ENCODE data around the gene HEXB. TPM values are rescaled to one million over a fixed set of nuclear protein-coding genes. Genes with fewer than 3 reads are reported as not detected.

HEXB gene
- total and polyA plus RNA-seq, 2 of the 13 experiments (the other 11 are each of a cell fraction or from before 2014, with no cell fraction given) = 100 to 104 TPM

DNA sequence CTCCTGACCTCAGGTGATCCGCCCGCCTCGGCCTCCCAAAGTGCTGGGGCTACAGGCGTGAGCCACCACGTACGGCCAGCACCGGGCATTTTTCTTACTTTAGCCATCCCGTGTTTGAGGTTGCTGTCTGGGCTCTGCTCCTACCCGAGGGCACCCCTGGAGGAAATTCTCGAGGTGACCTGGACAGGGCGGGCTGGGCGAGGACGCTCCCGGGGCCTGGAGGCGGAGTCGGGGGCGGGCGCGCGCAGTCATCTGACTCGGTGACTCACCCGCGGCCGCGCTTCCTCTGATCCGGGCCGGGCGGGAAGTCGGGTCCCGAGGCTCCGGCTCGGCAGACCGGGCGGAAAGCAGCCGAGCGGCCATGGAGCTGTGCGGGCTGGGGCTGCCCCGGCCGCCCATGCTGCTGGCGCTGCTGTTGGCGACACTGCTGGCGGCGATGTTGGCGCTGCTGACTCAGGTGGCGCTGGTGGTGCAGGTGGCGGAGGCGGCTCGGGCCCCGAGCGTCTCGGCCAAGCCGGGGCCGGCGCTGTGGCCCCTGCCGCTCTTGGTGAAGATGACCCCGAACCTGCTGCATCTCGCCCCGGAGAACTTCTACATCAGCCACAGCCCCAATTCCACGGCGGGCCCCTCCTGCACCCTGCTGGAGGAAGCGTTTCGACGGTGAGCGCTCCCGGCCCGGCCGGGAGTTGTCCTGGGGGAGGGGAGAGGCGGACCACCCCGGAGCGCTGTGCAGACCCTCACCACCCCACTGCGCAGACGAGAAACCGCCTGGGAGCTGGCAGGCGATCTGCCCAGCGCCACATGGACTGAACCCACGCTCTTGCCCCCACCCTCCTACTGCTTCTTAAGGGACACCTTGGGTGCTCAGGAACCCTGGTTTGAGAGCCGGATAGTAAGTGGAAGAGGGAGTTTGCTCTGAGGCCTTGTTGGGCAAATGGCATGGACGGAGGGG is at the start of gene HEXB (continued):
- TF ChIP-seq NFE2L2 (IDR thresholded peaks at IDR 0.05; ENCODE audit: low read length) (no peak), KAT8 (CRISPR knock-in tag; IDR thresholded peaks at IDR 0.05) (peak; percentile 56), ETV5 (CRISPR knock-in tag; IDR thresholded peaks at IDR 0.05; ENCODE audit: borderline replicate concordance) (peak; percentile 62), PCBP1 (IDR thresholded peaks at IDR 0.05; ENCODE audit: borderline replicate concordance, low read depth, low read length) (no peak), KLF11 (CRISPR knock-in tag; IDR thresholded peaks at IDR 0.05) (no peak), ZNF781 (CRISPR knock-in tag; IDR thresholded peaks at IDR 0.05; ENCODE audit: borderline replicate concordance, not compliant biosample characterization) (no peak), MAX (IDR thresholded peaks at IDR 0.05) (peak; percentile 73), TFDP2 (CRISPR knock-in tag; IDR thresholded peaks at IDR 0.05) (peak; percentile 83), ELF1 (CRISPR knock-in tag; IDR thresholded peaks at IDR 0.05) (no peak; the same call in 1 of the 2 replicates), EED (CRISPR knock-in tag; IDR thresholded peaks at IDR 0.05) (peak; percentile 62; the same call in 1 of the 2 replicates), TBP (CRISPR knock-in tag; IDR thresholded peaks at IDR 0.05) (no peak), ZNF614 (CRISPR knock-in tag; IDR thresholded peaks at IDR 0.05; ENCODE audit: borderline replicate concordance) (no peak), NCOR1 (IDR thresholded peaks at IDR 0.05; ENCODE audit: borderline replicate concordance, low read length) (no peak)
- TF ChIP-seq, protein P1, sequence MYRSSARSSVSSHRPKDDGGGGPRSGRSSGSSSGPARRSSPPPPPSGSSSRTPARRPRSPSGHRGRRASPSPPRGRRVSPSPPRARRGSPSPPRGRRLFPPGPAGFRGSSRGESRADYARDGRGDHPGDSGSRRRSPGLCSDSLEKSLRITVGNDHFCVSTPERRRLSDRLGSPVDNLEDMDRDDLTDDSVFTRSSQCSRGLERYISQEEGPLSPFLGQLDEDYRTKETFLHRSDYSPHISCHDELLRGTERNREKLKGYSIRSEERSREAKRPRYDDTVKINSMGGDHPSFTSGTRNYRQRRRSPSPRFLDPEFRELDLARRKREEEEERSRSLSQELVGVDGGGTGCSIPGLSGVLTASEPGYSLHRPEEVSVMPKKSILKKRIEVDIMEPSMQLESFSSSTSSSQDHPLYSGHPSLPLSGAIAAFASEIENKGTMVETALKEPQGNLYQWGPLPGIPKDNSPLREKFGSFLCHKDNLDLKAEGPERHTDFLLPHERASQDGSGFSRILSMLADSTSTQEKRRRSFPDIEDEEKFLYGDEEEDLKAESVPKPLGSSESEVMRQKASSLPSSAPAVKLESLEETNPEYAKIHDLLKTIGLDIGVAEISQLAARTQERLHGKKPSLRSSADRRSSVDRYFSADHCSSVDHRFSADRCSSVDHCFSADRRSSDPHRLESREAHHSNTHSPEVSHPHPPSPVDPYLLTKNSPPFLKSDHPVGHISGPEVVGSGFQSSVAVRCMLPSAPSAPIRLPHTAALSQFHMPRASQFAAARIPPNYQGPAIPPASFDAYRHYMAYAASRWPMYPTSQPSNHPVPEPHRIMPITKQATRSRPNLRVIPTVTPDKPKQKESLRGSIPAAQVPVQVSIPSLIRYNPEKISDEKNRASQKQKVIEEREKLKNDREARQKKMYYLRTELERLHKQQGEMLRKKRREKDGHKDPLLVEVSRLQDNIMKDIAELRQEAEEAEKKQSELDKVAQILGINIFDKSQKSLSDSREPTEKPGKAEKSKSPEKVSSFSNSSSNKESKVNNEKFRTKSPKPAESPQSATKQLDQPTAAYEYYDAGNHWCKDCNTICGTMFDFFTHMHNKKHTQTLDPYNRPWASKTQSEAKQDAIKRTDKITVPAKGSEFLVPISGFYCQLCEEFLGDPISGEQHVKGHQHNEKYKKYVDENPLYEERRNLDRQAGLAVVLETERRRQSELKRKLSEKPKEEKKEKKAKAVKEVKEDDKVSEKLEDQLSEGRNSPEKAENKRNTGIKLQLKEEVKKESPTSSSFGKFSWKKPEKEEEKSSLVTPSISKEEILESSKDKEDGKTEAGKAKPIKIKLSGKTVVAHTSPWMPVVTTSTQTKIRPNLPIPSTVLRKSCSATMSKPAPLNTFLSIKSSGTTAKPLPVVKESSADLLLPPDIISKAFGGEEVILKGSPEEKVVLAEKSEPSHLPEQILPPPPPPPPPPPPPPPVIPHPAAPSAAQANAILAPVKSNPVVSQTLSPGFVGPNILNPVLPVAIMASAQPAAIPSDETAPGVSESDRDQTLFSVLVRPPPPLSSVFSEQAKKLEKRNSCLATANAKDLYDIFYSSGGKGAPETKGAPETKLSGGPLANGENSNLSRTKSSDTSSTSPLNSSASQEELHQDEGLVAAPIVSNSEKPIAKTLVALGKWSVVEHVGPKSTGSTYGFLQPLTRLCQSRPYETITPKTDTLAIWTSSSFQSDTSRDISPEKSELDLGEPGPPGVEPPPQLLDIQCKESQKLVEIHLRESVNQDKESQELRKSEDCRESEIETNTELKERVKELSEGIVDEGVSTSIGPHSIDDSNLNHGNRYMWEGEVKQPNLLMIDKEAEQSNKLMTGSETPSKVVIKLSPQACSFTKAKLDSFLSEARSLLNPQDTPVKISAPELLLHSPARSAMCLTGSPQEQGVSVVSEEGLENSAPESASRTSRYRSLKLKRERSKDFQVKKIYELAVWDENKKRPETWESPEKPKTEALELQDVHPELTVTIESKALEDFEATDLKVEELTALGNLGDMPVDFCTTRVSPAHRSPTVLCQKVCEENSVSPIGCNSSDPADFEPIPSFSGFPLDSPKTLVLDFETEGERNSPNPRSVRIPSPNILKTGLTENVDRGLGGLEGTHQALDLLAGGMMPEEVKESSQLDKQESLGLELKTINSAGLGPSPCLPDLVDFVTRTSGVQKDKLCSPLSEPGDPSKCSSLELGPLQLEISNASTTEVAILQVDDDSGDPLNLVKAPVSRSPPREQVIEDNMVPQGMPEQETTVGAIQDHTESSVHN (CRISPR knock-in tag; IDR thresholded peaks at IDR 0.05) = no peak
- TF ChIP-seq, protein P2, sequence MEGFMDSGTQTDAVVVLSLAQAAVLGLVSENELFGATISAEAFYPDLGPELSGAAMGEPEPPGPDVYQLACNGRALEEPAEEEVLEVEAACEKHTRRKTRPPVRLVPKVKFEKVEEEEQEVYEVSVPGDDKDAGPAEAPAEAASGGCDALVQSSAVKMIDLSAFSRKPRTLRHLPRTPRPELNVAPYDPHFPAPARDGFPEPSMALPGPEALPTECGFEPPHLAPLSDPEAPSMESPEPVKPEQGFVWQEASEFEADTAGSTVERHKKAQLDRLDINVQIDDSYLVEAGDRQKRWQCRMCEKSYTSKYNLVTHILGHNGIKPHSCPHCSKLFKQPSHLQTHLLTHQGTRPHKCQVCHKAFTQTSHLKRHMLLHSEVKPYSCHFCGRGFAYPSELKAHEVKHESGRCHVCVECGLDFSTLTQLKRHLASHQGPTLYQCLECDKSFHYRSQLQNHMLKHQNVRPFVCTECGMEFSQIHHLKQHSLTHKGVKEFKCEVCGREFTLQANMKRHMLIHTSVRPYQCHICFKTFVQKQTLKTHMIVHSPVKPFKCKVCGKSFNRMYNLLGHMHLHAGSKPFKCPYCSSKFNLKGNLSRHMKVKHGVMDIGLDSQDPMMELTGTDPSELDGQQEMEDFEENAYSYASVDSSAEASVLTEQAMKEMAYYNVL (CRISPR knock-in tag; IDR thresholded peaks at IDR 0.05; ENCODE audit: borderline replicate concordance) = no peak
- TF ChIP-seq, protein P3, sequence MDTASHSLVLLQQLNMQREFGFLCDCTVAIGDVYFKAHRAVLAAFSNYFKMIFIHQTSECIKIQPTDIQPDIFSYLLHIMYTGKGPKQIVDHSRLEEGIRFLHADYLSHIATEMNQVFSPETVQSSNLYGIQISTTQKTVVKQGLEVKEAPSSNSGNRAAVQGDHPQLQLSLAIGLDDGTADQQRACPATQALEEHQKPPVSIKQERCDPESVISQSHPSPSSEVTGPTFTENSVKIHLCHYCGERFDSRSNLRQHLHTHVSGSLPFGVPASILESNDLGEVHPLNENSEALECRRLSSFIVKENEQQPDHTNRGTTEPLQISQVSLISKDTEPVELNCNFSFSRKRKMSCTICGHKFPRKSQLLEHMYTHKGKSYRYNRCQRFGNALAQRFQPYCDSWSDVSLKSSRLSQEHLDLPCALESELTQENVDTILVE (CRISPR knock-in tag; IDR thresholded peaks at IDR 0.05) = no peak

All from HepG2 (cell line).